ENCODE measurements around the gene PDLIM4.

Gene PDLIM4

DNA sequence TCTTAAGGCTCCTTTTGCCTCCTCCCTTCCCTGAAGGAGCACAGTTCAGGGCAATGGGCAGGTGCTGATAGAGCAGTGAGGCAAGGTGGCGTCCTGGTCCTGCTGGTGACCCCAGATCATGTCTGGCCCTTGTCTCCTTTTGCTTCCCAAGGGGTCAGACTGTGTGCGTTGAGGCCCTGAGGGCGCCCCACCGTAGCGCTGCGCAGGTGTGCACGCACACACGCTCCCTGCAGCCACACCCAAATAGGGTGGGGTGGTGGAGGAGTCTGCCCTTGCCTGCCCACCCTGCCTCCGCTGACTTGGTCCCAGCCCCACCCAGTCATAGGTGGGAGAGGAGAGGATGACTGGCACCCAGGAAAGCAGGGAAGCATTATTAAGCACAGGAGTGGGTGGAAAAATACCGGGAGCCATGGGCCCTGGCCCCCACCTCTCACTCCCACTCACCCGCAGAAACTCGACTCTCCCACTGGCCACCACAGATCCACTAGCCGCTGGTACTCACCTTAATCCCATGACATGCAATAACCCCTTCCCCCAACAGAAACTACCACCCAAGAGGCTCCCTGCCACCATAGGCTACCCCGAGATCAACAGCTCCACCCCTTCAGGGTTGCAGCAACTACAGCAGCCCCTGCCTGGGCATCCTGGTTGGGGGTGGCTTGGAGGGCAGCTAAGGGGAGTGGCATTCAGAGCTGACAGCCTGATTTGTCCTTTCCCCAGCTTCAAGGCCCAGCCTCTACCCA lies 16.7 kb downstream of the PDLIM4 start:
- Histone ChIP-seq H3K9me3 (ENCODE audit: control insufficient read depth, low read length) (no peaks in the 10 kb centered on the region), H3K4me1 (no peaks in the 10 kb centered on the region), H3K9ac (no peak overlapping the region), H3K36me3 (ENCODE audit: control insufficient read depth, insufficient read depth, low read length) (no peaks in the 10 kb centered on the region), H3K4me2 (ENCODE audit: low read length) (no peak overlapping the region), H3K4me3 (ENCODE audit: low read depth, low read length) (no peak overlapping the region), H2AFZ (no peak overlapping the region), H3K27ac (no peak overlapping the region), H3K27me3 (ENCODE audit: control insufficient read depth, insufficient read depth, low read length) (no peaks in the 10 kb centered on the region), H3K79me2 (no peaks in the 10 kb centered on the region)
- TF ChIP-seq, protein P1, sequence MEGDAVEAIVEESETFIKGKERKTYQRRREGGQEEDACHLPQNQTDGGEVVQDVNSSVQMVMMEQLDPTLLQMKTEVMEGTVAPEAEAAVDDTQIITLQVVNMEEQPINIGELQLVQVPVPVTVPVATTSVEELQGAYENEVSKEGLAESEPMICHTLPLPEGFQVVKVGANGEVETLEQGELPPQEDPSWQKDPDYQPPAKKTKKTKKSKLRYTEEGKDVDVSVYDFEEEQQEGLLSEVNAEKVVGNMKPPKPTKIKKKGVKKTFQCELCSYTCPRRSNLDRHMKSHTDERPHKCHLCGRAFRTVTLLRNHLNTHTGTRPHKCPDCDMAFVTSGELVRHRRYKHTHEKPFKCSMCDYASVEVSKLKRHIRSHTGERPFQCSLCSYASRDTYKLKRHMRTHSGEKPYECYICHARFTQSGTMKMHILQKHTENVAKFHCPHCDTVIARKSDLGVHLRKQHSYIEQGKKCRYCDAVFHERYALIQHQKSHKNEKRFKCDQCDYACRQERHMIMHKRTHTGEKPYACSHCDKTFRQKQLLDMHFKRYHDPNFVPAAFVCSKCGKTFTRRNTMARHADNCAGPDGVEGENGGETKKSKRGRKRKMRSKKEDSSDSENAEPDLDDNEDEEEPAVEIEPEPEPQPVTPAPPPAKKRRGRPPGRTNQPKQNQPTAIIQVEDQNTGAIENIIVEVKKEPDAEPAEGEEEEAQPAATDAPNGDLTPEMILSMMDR (IDR thresholded peaks at IDR 0.05): no peak

DNA sequence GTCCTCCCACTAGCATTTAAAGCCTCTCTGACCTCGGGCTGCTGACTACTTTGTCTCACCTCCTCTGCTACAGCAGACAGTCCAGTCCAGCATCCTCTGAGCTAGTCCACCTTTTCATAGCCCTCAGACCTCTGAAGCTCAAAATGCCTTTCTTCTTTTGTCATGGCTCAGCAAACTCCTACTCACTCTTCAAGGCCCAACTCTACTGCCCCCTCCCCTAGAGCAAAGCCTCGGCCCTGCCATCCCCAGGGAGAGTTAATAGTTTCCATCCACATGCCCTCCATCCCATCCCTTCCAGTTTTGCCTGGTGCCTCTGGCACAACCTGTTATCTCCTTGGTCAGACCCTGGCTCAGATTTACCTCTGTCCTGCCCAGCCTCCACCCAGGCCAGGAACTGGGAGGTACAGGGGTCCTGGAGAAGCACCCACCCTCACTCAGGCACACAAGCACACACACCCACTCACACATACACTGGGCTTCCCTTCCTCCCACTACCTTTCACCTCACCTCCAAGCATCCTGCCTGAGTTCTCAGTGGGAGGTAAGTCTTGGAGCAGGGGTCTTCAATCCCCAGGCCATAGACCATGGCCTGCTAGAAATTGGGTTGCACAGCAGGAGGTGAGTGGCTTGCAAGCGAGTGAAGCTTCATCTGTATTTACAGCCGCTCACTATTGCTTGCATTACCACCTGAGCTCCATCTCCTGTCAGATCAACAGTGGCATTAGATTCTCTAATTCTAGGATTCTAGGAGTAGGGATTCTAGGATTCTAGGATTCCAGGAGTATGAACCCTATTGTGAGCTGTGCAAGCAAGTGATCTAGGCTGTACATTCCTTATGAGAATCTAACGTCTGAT lies 18.1 kb downstream of the PDLIM4 start:
- H2AFZ ChIP-seq: no peak overlapping the region
- H3K36me3 ChIP-seq (ENCODE audit: control insufficient read depth, insufficient read depth, low read length): no peaks in the 10 kb centered on the region
- no peak overlapping the region for H3K4me2 ChIP-seq (ENCODE audit: low read length)
- no peak overlapping the region for H3K27ac ChIP-seq
- TF ChIP-seq, protein P1 (IDR thresholded peaks at IDR 0.05): no peak
- no peaks in the 10 kb centered on the region for H3K4me1 ChIP-seq
- H3K9ac ChIP-seq: no peak overlapping the region
- H3K9me3 ChIP-seq (ENCODE audit: control insufficient read depth, low read length): no peaks in the 10 kb centered on the region
- no peak overlapping the region for H3K4me3 ChIP-seq (ENCODE audit: low read depth, low read length)
- no peaks in the 10 kb centered on the region for H3K27me3 ChIP-seq (ENCODE audit: control insufficient read depth, insufficient read depth, low read length)
- H3K79me2 ChIP-seq: no peaks in the 10 kb centered on the region

DNA sequence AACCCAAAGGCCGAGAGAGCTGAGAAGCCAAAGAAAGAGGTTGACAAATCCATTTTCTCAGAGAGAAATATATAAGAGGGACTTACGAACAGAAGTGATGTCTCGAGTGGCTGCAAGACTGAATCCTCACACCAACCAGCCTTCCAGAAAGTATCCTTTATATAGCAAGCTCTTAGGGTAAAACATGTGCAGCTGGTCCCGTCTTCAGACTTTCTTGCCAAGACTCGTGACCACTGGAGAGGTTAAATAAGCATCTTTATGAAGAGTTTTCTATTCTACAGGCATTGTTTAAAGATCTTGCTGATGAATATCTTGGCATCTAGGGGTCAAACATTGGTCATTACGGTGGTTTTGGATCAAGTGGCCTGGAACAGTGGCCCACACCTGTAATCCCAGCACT lies 19.8 kb downstream of the PDLIM4 start:
- Histone ChIP-seq H3K9me3 (ENCODE audit: control insufficient read depth, low read length) (no peaks in the 10 kb centered on the region), H3K27ac (no peak overlapping the region), H3K4me2 (ENCODE audit: low read length) (no peak overlapping the region), H3K4me3 (ENCODE audit: low read depth, low read length) (no peak overlapping the region), H3K4me1 (no peaks in the 10 kb centered on the region), H3K36me3 (ENCODE audit: control insufficient read depth, insufficient read depth, low read length) (no peaks in the 10 kb centered on the region), H3K27me3 (ENCODE audit: control insufficient read depth, insufficient read depth, low read length) (no peaks in the 10 kb centered on the region), H3K9ac (no peak overlapping the region), H3K79me2 (no peaks in the 10 kb centered on the region), H2AFZ (no peak overlapping the region)
- TF ChIP-seq, protein P1 (IDR thresholded peaks at IDR 0.05): no peak

DNA sequence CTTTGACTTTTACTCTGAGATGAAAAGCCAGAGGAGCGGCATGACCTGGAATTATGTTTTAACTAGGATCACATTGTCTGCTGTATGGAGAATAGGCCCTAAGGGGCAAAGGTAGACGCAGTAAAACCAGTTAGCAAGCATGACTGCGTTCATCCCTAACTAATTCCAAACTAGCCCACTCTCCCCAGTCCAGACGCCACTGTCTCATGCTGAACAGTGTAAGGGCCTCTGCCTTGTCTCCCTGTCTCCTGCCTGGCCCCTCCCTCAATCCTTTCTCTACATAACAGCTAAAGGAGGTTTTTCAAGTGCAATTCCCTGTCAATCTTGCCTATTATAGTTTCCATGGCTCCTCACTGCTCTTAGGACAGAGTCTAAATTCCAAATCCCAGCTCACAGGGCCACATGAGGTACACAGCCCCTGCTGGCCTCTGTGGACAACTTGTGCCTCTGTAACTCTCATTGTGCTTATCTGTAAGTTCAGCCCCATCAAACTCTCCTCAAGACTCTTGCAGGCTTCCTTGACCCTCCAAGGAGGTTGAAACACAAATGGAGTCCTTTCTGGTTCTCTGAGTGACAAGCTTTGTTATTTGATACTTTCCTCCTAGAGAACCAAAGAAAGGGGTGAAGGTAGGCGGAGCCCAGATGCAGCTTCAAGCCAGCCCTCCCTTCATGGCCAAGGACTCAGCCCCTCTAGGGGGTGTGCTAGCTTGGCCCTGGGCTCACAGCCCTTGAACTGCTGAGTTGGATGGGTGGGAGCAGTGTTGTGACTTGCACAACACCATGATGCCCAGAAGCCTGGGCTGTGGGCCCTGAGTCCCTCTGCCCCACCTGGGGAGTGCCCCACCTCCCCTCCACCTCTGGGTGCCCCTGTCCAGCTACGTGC lies 20.7 kb downstream of the PDLIM4 start:
- Histone ChIP-seq H3K79me2 (no peaks in the 10 kb centered on the region), H2AFZ (no peak overlapping the region), H3K9ac (no peak overlapping the region), H3K4me2 (ENCODE audit: low read length) (no peak overlapping the region), H3K4me3 (ENCODE audit: low read depth, low read length) (no peak overlapping the region), H3K36me3 (ENCODE audit: control insufficient read depth, insufficient read depth, low read length) (no peaks in the 10 kb centered on the region), H3K27ac (no peak overlapping the region), H3K9me3 (ENCODE audit: control insufficient read depth, low read length) (no peaks in the 10 kb centered on the region), H3K4me1 (no peaks in the 10 kb centered on the region), H3K27me3 (ENCODE audit: control insufficient read depth, insufficient read depth, low read length) (no peaks in the 10 kb centered on the region)
- TF ChIP-seq, protein P1 (IDR thresholded peaks at IDR 0.05): no peak

All from parathyroid adenoma (tissue), 2 donors.